ENCODE data around the gene ZBTB7B.
A peak's percentile ranks its signal among the peaks of the same experiment; 100 is the strongest.

The ZBTB7B gene

GRCh38 chr1:155002464-155003226 lies at the start of gene ZBTB7B:
TSS of gene ZBTB7B (plus strand) at chr1:155002802. CDS start at chr1:155014661, 11,859 bp downstream.
- DNase-seq, result no peak

GRCh38 chr1:154953611-154954038 lies 49.0 kb upstream of the ZBTB7B start:
- DNase-seq, result no peak

- no peak for DNase-seq
Observed at GRCh38 chr1:154954541-154954940, 48.1 kb upstream of the ZBTB7B start.

GRCh38 chr1:154955039-154955717 lies 47.4 kb upstream of the ZBTB7B start:
- DNase-seq, result no peak

GRCh38 chr1:154955718-154956543 lies 46.7 kb upstream of the ZBTB7B start, which contains the start of gene PBXIP1:
TSS of gene PBXIP1 (minus strand) at chr1:154956099. CDS start at chr1:154953721, 2,378 bp downstream.
- peak; percentile 83 for DNase-seq

GRCh38 chr1:154956544-154956941 lies 46.1 kb upstream of the ZBTB7B start:
- DNase-seq, result no peak

GRCh38 chr1:154957091-154957657 lies 45.4 kb upstream of the ZBTB7B start:
- DNase-seq, result no peak

GRCh38 chr1:154958036-154958435 lies 44.6 kb upstream of the ZBTB7B start:
- no peak for DNase-seq

- DNase-seq, result no peak
Observed at GRCh38 chr1:154958681-154959425, 43.7 kb upstream of the ZBTB7B start.

- no peak for DNase-seq
Observed at GRCh38 chr1:154959426-154959780, 43.2 kb upstream of the ZBTB7B start.

GRCh38 chr1:154960446-154961136 lies 42.0 kb upstream of the ZBTB7B start:
- DNase-seq, result no peak

GRCh38 chr1:154961207-154962155 lies 41.1 kb upstream of the ZBTB7B start, which contains the start of gene PYGO2:
TSS of gene PYGO2 (minus strand) at chr1:154961782. CDS start at chr1:154961576, 206 bp downstream.
- peak; percentile 54 for DNase-seq

GRCh38 chr1:154962156-154962749 lies 40.3 kb upstream of the ZBTB7B start:
- DNase-seq, result no peak

- no peak for DNase-seq
Observed at GRCh38 chr1:154962795-154963330, 39.7 kb upstream of the ZBTB7B start.

GRCh38 chr1:154963643-154964042 lies 39.0 kb upstream of the ZBTB7B start:
- DNase-seq, result no peak

- DNase-seq, result no peak
Observed at GRCh38 chr1:154964359-154964758, 38.2 kb upstream of the ZBTB7B start.

GRCh38 chr1:154966111-154966510 lies 36.5 kb upstream of the ZBTB7B start:
- DNase-seq, result no peak

GRCh38 chr1:154967331-154967950 lies 35.2 kb upstream of the ZBTB7B start:
- DNase-seq, result no peak

GRCh38 chr1:154968731-154969130 lies 33.9 kb upstream of the ZBTB7B start:
- no peak for DNase-seq

Measured in NCI-H187 treated with DMSO at 0.1 percent for 48 hours (cell line).